Measurements from ENCODE around the gene WLS. TPM values are rescaled to one million over a fixed set of nuclear protein-coding genes. Genes with fewer than 3 reads are reported as not detected.
"Not testable (repeated sequence)": the region's sequence is repeated elsewhere in the genome, so short reads cannot be mapped to it uniquely, and the experiment has no call there.

The WLS gene
- total RNA-seq, 1 donor from 2014 or later: 186 TPM

DNA sequence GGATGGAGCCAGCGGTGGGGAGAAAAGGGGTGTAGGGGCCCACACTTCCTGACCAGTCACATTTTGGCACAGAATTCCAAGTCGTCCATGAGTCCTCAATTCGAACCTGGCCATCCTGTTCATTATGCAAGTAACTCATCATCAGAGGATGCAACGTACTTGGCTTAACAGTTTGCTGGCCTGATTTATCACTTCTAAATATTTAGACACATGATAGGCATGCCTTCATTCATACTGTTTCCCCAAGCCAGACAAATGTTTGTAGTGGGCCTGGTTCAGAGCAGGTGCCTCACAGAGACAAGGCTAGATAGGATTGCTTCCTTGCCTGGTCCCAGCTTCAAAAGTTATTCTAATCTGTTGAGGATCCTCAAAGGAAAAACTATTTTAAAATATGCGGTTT is 66.7 kb downstream of the WLS start:
- DNase-seq (ENCODE audit: low spot score): no peak

DNA sequence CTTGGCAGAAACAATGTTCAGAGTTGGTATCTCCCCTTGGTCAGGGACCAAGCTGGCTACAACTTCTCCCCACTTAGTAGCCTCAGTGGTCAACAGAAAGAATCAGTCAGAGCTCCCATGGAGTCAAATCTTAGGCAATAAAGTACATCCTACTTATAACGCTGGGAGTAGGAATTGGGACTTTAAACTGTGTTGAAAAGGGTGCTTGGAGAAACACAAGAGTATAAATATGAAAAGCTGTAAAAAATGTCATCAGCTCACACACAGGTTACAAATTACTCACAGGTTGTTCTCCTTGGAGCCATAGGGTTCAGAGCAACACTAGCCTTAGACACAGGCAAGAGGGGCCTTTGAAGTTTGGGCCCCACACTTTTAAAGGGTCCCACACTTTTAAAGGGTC is 67.4 kb downstream of the WLS start:
- no peak for DNase-seq (ENCODE audit: low spot score)

DNA sequence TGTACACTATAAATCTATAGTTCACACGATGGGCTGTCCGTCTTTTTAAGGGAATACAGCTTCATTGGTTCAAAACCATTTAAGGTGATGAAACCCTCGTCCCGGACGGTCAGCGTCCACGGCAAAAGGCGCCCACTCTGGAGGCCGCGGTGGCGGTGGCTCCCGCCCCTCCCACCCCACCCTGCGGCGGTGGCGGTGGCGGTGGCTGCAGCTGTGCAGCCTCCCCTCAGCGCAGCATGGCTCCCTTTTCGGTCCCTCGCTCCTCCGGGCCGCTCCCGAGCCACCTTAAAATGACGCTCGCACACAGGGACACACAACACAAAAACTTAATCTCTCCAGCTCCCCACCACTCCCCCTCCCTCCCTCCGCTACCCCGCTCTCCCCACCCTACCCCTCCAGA is 69.1 kb downstream of the WLS start:
- no peak for DNase-seq (ENCODE audit: low spot score)

DNA sequence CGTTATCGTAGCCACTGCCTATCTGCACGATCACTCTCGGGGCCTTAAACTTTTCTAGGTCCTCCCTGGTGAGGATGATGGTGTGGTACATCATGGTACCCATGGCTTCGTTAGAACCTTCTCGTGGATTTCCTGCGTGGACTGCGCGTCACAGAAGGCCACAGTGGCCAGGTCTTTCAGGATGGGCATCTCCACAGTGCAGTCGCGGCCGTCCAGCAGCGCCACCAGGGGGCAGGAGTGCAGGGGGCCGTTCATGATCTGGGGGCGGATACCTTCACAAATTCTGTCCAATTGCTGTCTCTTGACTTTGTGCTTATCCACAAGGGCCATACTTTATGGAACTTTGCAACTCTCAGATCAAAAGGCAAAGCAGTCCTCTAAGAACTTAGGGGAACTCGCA is 69.6 kb downstream of the WLS start:
- DNase-seq (ENCODE audit: low spot score): no peak

DNA sequence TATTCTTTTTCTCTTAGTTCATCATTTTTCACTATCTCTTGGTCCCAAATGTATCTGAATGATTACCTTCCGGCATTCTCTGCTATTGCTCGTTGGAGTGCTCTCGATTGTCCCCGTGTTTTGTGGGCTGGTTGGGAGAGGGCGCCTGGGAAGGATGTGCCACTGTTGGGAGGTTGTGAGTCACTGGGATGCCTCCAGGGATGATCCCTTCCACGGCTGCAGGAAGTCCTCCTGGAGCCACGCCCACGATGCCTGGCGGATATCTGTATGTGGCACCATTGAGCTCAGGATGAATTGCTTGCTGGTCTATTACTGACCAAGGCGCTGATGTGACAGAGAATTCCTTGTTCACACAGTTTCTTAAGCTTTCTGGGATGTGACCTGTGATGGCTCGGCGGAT is 70.7 kb downstream of the WLS start:
- not testable (repeated sequence) for DNase-seq (ENCODE audit: low spot score)

DNA sequence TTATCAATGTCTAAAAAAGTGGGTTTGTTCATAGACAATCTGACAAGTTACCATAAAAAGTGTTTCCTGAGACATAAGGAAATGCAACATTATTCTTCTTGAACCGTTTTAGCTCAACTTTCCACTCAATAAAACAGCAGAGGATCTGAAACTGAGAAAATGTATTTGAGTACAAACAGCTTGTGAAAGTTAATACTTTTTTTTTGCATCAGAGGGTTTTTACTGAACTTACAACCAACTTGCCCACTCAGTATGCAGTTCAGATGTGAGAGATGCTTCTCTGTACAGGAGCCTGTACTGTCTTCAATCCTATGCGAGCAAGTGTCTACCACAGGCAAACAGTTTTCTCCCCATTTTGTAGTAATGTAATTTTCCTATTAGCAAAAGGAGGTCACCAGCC is 71.4 kb downstream of the WLS start:
- not testable (repeated sequence) for DNase-seq (ENCODE audit: low spot score)

DNA sequence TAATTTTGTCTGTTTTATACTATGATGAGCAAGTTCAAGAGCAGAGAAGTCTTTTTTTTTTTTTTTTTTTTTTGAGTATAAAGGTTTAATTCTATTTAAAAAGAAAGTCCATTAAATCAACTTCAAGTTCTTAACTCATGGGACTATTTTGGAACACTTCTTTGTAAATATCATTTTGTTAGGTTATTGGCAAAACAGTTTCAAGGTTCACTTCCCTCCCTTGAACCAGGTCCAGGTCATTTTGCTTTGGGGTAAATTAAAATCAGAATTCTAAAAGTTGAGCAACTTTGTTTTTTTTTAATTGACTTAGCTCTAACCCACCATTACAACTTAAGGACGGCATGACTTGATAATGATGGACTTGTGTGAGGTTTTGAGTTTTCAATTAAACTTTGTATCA is 72.3 kb downstream of the WLS start:
- DNase-seq (ENCODE audit: low spot score): no peak

DNA sequence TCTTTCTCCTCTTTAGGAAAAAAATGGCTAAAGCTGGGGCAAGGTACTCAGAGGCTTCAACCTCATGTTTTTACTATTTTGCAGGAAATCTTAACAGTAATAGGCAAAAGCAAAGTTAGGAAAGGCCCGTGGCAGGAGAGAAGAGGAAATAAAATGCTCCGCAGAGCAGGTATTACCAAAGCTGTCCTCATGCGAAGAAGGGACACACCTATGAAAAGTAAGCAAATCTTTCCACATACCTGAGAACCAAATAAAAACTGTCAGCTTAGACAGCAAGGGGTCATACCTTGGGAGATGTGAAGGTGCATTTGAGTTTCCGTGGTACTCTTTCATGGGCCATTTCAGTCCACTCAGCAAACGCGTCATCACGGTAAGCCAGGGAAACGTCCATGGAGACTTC is 73.5 kb downstream of the WLS start:
- no peak for DNase-seq (ENCODE audit: low spot score)

DNA sequence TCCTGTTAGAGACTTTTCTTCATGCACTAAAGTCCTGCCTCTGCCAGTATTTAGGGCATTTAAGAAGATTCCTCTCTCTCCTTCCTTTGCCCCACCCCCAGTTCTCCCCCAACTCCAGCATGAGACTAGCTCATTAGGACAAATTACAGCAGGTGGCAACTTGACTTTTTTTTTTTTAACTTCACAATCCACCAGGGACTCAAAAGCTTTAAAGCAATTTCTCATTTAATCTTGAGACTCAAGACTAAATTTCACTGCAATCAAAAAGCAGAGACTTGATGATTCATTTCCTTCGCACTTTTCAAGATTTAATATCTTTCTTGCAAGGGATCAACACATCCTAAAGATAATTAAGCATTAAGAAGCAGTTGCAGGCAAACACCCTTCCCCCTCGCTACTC is 74.9 kb downstream of the WLS start:
- no peak for DNase-seq (ENCODE audit: low spot score)

DNA sequence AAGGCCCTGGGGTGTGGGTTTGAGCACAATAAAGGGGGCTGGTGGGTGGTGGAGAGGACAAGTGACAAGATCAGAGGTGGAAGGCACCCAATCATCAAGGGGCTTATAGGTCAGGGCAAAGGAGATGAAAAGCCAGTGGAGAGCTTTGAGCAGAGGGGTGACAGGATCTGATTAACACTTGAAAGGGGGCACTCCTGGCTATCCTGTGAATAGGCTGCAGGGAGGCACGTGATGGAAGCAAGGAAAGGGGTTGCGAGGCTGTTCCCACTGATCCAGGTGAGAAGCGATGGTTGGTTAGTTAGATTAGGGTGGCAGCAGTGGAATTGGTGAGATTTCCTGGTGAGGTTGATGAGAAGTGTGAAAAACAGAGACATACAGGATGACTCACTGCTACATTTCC is 80.6 kb downstream of the WLS start:
- DNase-seq (ENCODE audit: low spot score): no peak

DNA sequence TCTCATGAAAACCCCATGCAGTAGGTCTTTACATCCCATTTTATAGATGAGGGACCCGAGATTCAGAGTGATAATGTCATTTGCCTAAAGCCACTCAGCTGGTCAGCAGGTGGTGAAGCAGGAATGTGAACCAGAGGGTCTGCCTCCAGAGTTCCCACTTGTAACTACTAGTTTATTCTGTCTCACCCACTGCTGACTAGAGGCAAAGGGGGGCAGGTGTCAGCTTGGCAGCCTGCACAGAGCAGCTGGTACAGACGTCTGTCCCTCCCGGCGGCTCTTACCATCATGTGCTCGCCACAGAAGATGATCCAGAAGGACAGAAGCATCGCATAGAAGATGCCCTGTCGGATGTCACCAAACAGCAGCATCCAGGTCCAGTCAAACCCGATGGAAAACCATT is 82.4 kb downstream of the WLS start:
- DNase-seq (ENCODE audit: low spot score): no peak

DNA sequence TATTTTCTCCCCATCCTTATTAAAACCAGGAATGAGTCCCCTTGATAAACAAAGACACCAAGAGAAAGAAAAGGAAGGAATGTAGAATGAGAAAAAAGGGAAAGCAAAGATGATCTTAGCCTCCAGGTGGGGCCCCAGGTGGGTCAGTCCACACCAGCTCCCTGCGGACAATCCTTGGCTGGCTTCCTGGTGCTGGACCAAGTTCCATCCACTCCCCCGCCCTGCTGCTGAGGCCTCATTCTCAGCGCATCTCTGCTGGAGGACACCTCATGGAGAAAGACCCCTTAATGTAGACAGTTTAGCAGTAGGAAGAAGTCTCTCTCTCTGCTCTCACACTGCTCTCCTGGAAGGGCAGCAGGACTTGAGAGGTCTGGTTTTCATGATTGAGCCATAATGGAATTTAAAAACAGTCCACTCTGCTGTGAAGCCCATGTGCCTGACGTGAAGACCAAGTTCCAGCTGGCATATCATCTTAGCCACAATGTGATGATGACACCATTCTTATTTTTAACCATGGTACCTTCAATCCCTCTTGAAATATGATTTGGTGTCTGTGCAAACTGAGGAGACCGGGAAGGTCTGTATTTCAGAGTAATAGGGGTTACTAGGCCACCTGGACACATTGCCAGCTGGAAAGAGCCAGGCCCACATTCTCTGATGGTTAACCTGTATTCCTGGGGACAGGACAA is 83.1 kb downstream of the WLS start:
- no peak for DNase-seq (ENCODE audit: low spot score)

DNA sequence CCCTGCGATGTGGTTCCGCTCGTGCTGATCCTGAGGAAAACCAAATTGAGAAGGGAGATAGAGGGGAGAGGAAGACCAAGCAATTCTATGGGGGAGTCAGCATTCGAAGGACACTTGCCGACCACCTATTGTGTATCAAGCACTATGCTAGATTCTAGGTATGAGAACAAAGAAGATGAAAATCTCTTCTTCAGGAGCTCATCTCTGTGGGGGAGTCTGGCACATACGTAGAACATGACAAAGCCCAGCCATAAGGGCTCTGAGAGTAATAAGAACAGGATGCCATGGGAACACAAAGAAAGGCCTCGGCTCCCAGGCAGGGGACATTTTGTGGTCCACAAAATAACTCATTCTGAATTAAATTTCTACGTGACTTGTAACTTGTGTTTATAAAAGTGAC is 83.7 kb downstream of the WLS start:
- no peak for DNase-seq (ENCODE audit: low spot score)

DNA sequence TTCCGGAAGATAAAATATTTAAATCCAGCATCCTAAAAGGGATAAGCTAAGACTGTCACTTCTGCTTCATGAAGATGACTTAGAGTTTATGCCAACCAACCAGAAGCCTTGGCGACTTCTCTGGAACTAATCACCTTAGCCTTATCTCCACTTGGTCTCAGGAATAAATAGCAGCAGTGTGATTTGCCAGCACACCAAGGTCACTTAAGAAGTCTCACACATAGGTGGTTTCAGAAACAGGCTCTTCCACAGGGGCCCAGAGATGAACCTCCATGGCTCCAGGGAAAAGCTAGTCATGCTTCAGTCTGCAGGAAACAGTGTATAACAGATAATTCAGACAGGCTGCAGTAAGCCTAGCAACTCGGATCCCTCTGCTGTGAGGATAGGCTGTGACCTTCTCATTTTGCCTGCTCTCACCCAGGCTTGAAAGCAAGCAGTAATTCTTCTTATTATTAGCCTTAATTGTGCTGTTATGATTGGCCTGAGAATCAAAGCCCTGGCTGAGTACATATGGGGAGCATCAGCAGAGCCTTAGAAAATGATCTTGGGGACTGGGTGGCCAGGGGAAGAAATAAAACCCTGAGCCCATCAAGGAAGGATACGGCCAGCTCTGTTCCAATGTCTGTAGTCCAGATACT is 84.7 kb downstream of the WLS start:
- no peak for DNase-seq (ENCODE audit: low spot score)

DNA sequence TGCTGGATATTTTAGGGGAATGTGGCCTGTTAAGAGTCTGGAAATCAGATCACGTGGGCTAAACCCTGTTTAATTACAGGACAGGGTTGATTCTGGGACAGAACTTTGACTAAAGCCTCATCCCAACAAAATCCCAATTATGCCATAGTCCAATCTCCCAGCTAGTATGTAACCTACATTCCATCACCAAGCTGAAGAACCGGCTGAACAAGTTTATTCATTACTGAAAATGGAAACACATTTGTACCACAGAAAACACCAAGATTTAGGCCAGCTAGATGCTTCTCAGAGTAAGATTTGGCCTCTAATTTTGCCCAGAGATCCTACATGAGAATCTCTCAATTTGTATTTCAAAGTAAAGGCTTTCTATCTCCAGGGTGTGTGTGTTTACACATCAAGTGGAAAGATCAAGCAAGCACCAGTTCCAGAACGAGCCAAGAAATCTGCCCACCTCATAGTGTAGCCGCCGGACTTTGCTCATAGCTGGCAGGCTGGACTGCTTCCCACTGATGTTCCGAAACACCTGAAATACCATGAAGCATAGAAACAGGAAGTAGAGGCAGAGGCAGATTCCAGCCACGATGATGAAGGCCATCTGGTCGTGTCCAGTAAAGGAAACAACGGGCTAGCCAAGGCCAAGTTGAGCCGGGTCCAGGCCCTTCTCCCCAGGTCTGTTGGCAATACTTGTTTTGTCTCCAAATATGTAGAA is 86.8 kb downstream of the WLS start:
- DNase-seq (ENCODE audit: low spot score): no peak

DNA sequence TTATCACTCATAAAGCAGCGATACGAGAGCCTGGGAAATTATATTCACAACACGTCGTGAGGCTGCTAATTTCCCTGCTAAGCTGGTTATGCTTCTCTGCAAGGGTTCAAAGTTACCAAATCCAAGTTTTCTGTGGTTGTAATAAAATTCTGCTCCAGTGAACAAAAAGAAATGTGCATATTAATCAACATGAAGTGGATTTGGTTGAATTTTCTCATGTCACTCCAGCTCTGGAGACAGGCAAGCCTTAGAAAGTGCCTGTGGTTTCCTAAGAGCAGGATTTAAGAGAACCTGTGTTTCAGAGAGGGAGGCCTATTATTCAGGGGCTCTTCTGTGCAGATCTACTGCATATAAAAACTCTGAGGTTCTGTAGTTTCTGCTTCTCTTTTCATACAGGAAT is 87.5 kb downstream of the WLS start:
- no peak for DNase-seq (ENCODE audit: low spot score)

DNA sequence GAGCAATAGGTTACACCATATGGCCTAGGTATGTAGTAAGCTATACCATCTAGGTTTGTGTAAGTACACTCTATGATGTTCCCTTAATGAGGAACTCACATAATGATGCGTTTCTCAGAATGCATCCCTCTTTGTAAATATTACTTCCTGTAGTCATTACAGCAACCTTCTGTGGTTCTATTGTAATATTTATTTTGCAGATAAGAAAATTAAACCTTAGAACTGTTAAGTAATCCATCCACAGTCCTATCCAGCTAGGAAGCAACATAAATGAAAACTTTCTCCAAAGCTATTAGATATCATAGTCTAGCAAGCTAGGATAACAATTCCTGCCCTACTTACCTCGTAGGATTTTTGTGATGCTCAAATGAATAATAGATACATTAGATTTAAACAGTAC is 88.7 kb downstream of the WLS start:
- no peak for DNase-seq (ENCODE audit: low spot score)

DNA sequence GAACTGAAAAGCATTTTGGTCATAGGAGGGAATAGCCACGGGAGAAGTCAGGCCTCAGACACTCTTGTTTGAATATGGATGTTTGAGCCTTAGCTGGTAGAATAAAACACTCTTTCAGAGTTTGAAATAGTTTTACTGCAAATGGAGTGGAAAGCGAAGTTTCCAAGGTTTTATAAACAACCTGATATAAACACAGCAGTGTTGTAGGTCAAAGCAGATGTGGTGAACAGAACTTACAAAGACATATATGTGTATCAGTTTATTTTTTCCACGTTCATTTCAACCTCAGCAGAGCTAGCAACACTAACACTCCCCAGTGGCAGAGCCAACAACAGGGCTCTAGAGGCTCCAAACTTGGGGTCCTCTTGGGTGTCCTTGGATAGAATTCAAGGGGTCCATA is 89.9 kb downstream of the WLS start:
- no peak for DNase-seq (ENCODE audit: low spot score)

DNA sequence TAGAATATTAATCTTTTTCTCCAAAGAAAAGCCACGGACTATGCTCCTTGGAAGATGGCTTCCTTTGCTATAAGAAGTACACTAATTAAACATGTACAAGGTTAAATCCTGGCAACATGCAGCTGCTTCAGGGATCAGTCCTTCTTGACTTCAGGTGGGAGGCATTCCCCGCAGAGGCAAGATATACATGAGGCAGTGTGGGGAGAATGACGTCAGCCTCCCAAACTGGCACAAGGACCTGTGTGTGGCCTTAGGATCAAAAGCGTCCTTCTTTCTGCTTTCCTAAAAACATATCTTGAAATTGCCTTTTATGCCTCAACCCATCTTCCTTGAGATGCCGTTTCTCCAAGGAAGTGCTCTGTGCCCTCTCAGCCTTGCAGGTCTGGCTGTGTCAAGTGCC is 90.3 kb downstream of the WLS start:
- DNase-seq (ENCODE audit: low spot score): no peak

DNA sequence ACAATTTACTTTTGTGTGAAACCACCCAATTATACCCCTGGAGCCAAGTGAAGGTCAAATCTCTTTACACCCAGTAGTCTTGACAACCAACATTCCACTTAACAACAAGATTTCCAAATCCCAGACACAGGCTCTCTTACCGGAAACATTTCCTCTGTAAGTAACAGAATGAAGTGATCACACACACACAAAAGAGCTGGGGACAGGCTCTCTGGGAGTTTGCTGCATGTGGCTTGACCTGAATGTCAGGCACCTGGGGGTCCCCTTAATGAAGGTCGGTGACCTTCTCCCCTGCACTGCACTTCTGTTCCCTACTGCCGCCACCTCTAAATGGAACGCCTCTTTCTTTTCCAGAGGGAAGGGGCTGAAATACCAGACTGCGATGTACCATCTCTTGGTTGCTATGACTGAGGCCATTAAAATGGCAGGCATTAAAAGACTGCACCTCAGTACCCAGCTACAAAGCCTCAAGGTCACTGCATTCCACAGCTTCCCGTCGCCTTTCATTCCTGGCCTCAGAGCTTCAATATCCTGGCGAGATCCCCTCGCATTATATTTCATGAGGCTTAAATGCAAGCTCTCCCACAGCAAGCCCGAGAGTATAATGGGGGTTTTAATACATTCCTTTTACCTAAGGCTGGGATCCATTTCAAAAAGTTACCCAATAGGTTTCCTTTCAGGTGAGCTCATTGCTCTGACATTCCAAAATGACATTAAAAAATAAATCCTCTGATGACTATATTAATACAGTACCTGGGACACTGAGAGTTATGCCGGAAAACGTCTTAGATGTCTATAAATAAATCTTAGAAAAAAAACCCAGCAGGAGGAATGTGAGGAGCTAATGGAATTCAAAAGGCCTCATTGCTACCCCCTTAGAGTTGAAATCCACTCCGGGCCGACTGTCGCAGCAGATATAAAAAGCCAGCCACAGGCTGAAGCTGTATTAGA is 91.0 kb downstream of the WLS start:
- DNase-seq (ENCODE audit: low spot score): no peak

DNA sequence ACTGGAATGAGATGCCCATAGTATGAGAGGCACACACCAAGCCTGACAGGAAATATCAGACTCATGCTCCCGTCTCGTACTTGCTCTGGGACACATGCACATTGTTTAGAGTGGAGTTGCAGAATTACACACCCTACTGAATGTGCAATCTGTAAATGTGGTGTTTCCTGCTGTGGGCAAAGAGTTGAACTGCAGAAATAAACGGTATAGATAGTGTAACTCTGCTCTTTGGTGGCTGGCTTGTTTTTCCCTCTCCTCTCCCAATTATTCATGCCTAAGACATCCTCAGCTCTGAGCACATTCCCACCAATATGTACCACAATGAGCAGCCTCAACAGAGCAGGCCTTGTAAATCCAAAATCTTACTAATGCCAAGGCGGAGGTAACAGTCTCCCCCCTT is 91.8 kb downstream of the WLS start:
- DNase-seq (ENCODE audit: low spot score): no peak

DNA sequence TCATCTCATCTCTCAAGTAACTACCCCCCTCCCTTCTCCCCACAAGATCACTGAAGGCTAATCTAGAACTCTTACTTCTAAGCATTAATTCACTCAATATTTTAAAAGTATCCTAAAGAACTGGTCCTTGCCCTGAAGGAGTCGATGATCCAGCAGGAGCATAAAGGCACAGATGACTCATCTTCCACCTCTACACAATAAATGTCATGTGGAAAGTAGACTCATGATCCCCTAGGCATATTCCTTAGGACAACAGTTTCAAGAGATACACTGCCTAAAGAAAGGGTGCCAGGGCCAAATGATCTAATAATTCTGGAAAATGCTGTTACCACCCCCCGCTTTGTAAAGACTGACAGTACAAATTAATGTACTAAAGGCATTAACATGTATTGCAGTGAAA is 96.1 kb downstream of the WLS start:
- no peak for DNase-seq (ENCODE audit: low spot score)
